ENCODE results near the gene BEST2. TPM values are rescaled to one million over a fixed set of nuclear protein-coding genes. Genes with fewer than 3 reads are reported as not detected.
"Not testable (repeated sequence)": the region's sequence is repeated elsewhere in the genome, so short reads cannot be mapped to it uniquely, and the experiment has no call there.

BEST2 gene
- total RNA-seq, 2 donors from 2014 or later: 0.91 TPM; not detected in 1

DNA sequence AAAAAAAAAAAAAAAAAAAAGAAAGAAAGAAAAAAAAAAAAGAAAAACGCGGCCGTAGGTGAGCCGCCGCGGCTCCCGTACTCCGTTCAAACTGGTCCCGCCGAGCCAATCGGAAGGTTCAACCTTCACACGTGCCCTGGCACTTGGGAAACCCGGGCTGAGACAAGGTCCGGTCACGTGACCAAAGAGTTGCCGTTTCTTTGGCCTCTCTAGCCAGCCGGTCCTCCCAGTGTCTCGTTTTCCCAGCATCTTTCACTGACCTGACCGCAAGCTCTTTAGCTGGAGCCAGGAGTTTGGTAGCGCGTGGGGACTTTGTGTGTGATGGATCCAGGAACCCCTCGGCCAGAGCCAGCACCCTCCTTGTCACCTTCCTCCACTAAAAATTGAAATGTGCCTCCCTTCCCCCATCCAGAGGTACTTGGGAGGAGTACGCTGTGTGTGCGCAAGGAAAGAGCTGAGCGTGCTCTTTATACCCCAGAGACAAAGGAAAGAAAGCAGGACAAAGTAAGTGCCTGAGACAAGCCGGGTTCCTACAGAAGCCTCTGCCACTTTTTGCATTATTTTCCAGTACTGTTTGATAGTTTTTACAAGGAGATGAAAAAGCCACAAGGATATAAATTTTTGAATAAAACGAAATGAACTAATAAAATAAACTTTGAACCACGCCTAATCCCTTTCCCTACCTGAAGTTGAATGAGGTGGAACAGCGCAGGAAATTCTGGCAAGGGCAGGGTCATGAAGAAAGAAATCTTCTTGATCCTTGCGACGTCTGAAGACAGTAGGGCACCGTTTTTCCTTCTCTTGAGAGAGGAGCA is 28.8 kb upstream of the BEST2 start:
- Histone ChIP-seq H3K27me3 (replicated peaks; ENCODE audit: insufficient read depth) (no peaks in the 10 kb centered on the region), H3K27ac (peak overlapping the region; percentile 87 to 95), H3K9me3 (no peaks in the 10 kb centered on the region), H3K4me1 (replicated peaks) (peaks cover 11% of the 10 kb centered on the region), H3K36me3 (peaks cover 0 to 6% of the 10 kb centered on the region in 2 donors), H3K4me3 (peak overlapping the region; percentile 75 to 83)
- intact Hi-C loops (cut with DNase I): loop anchor here (10.0 kb wide), 1 partner anchor 72 kb away; the partner anchor contains the start of gene JUNB
- DNase-seq (ENCODE audit: low spot score): peak; percentile 99
- no peak for TF ChIP-seq POLR2A (IDR thresholded peaks at IDR 0.05)
- peak; percentile 95 for TF ChIP-seq POLR2AphosphoS5 (IDR thresholded peaks at IDR 0.05)
- TF ChIP-seq, protein P1, sequence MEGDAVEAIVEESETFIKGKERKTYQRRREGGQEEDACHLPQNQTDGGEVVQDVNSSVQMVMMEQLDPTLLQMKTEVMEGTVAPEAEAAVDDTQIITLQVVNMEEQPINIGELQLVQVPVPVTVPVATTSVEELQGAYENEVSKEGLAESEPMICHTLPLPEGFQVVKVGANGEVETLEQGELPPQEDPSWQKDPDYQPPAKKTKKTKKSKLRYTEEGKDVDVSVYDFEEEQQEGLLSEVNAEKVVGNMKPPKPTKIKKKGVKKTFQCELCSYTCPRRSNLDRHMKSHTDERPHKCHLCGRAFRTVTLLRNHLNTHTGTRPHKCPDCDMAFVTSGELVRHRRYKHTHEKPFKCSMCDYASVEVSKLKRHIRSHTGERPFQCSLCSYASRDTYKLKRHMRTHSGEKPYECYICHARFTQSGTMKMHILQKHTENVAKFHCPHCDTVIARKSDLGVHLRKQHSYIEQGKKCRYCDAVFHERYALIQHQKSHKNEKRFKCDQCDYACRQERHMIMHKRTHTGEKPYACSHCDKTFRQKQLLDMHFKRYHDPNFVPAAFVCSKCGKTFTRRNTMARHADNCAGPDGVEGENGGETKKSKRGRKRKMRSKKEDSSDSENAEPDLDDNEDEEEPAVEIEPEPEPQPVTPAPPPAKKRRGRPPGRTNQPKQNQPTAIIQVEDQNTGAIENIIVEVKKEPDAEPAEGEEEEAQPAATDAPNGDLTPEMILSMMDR (IDR thresholded peaks at IDR 0.05): peak in 1 of 4 experiments; percentile 14
- WGBS: under 1% methylated on average over 32 of the region's 32 CpGs

DNA sequence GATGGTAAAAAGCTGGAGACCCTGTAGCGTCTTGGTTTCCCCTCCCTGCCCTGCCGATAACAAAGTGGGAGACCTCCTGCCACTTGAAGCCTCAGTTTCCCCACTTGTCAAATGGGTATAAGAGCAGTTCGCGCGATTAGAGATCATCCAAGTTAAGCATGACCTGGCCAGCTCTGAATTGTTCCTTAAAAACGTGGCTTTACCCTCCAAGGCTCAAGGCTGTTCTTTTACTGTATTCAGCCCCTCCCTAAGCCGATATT is 28.3 kb upstream of the BEST2 start:
- no peak for DNase-seq (ENCODE audit: low spot score)
- TF ChIP-seq, protein P1 (IDR thresholded peaks at IDR 0.05): no peak
- Histone ChIP-seq H3K4me1 (replicated peaks) (peaks cover 11% of the 10 kb centered on the region), H3K27ac (peak overlapping the region; percentile 87 to 95), H3K9me3 (no peaks in the 10 kb centered on the region), H3K4me3 (peak overlapping the region; percentile 75 to 83), H3K27me3 (replicated peaks; ENCODE audit: insufficient read depth) (no peaks in the 10 kb centered on the region), H3K36me3 (peaks cover 0 to 6% of the 10 kb centered on the region in 2 donors)
- 1% methylated on average over 7 of the region's 7 CpGs for WGBS
- intact Hi-C loops (cut with DNase I): loop anchor here (10.0 kb wide), 1 partner anchor 71 kb away; the partner anchor contains the start of gene JUNB

- Histone ChIP-seq H3K27ac (peak within 1 kb of the TSS; percentile 87 to 95), H3K27me3 (replicated peaks; ENCODE audit: insufficient read depth) (no peaks in the 10 kb centered on the region), H3K36me3 (peaks cover 0 to 1% of the 10 kb centered on the region in 2 donors), H3K4me3 (peak within 1 kb of the TSS; percentile 75 to 83), H3K9me3 (no peaks in the 10 kb centered on the region), H3K4me1 (replicated peaks) (peaks cover 11% of the 10 kb centered on the region)
- 2% methylated on average over 27 of the region's 28 CpGs for WGBS
- intact Hi-C loops (cut with DNase I): loop anchor here (10.0 kb wide), 1 partner anchor 71 kb away; the partner anchor contains the start of gene JUNB
- TF ChIP-seq, protein P1 (IDR thresholded peaks at IDR 0.05): no peak
- TF ChIP-seq POLR2AphosphoS5 (IDR thresholded peaks at IDR 0.05) (peak; percentile 58), POLR2A (IDR thresholded peaks at IDR 0.05) (no peak)
- peak; percentile 35 for DNase-seq (ENCODE audit: low spot score)
Observed at GRCh38 chr19:12723641-12724426, 27.8 kb upstream of the BEST2 start, which contains the start of gene TNPO2. TSS of gene TNPO2 (minus strand) at chr19:12723932. CDS start at chr19:12720977, 2,955 bp downstream.

DNA sequence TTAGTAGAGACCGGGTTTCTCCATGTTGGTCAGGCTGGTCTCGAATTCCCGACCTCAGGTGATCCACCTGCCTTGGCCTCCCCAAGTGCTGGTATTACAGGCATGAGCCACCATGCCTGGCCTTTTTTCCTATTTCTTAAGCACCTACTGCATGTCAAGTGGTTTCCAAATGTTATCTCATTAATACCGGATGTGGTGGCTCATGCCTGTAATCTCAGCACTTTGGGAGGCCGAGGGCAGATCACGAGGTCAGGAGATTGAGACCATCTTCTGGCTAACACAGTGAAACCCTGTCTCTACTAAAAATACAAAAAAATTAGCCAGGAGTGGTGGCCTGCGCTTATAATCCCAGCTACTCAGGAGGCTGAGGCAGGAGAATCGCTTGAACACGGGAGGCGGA is 26.0 kb upstream of the BEST2 start:
- H3K9me3 ChIP-seq; DNase-seq (ENCODE audit: low spot score); H3K36me3 ChIP-seq; H3K27me3 ChIP-seq (replicated peaks; ENCODE audit: insufficient read depth); H3K4me3 ChIP-seq; H3K27ac ChIP-seq; H3K4me1 ChIP-seq (replicated peaks): not testable (repeated sequence)
- 96% methylated on average over 10 of the region's 10 CpGs for WGBS
- intact Hi-C loops (cut with DNase I): loop anchor here (10.0 kb wide), 1 partner anchor 69 kb away; the partner anchor contains the start of gene JUNB

DNA sequence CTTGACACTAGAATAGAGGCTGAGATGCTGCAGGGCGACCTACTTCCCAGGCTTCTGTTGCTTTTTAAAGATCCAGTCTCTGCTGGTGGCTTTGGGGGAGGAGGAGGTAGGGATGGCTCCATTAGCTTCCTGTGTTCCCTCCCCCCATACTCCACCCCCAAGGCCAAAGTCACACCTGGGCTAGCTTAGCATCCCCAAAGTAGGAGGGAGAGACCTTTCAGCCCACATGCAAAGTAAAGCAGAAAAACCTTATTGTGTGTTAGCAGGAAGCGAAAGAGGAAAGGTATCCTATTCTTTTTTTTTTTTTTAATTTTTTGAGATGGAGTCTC is 24.6 kb upstream of the BEST2 start:
- Histone ChIP-seq H3K9me3 (no peaks in the 10 kb centered on the region), H3K4me3 (no peak overlapping the region), H3K36me3 (peaks cover 0 to 6% of the 10 kb centered on the region in 2 donors), H3K27ac (no peak overlapping the region), H3K4me1 (replicated peaks) (peaks cover 6% of the 10 kb centered on the region), H3K27me3 (replicated peaks; ENCODE audit: insufficient read depth) (no peaks in the 10 kb centered on the region)
- intact Hi-C loops (cut with DNase I): loop anchor here (10.0 kb wide), 1 partner anchor 68 kb away; the partner anchor contains the start of gene JUNB
- TF ChIP-seq POLR2AphosphoS5 (IDR thresholded peaks at IDR 0.05) (no peak), POLR2A (IDR thresholded peaks at IDR 0.05) (no peak)
- TF ChIP-seq, protein P1 (IDR thresholded peaks at IDR 0.05): no peak
- 95% methylated on average over 2 of the region's 2 CpGs for whole genome bisulfite sequencing
- DNase-seq (ENCODE audit: low spot score): no peak
